H1 (cell line): ENCODE measurements around the gene GPR42. TPM values are rescaled to one million over a fixed set of nuclear protein-coding genes. Genes with fewer than 3 reads are reported as not detected.

Experiments used
- CTCF ChIA-PET: fragments of 300-600 bp; sonication (Branson Sonifier 250); formaldehyde crosslinking; loops from one replicate; lab custom pipeline; 2021; ENCODE audit not compliant: partially characterized antibody; lab: Charles Lee
- POLR2A ChIA-PET: fragments of 300-600 bp; sonication (Branson Sonifier 250); formaldehyde crosslinking; loops from one replicate; lab custom pipeline; 2021; ENCODE audit warnings: inconsistent platforms; ENCODE audit not compliant: partially characterized antibody; lab: Charles Lee
- DNase-seq, 2 experiments: peaks; one replicate each; pipeline versions ENCODE4 v3.0.0 to v3.0.0-alpha.2; 2010 to 2022; ENCODE audit warnings: low spot score in 2 of 2, low read depth in 1 of 2, mixed read lengths in 1 of 2
- FAIRE-seq: peaks from 2 replicates; lab custom pipeline; 2011; peaks lifted over from hg19 to GRCh38; lab: Jason Lieb, UNC
- H2AFZ ChIP-seq: 2 replicates; pipeline ENCODE4 v1.8.1; 2012; ENCODE audit warnings: low read length, inconsistent platforms
- H2AK5ac ChIP-seq: 2 replicates; pipeline ENCODE4 v1.6.1; 2013; ENCODE audit warnings: low read depth, low read length
- H2BK120ac ChIP-seq: replicated peaks from 2 replicates; pipeline ENCODE3; 2013; ENCODE audit warnings: low read depth, low read length, inconsistent platforms
- H2BK12ac ChIP-seq: 2 replicates; pipeline ENCODE4 v1.6.1; 2013; ENCODE audit warnings: low read depth, low read length
- H2BK15ac ChIP-seq: 2 replicates; pipeline ENCODE4 v1.6.1; 2013; ENCODE audit warnings: low read length
- H2BK20ac ChIP-seq: 2 replicates; pipeline ENCODE4 v1.6.1; 2013; ENCODE audit warnings: low read length
- H2BK5ac ChIP-seq: 2 replicates; pipeline ENCODE4 v1.6.1; 2013; ENCODE audit warnings: low read depth, low read length
- H3K14ac ChIP-seq: 2 replicates; pipeline ENCODE4 v1.6.1; 2013; ENCODE audit warnings: inconsistent platforms; ENCODE audit not compliant: insufficient read length
- H3K18ac ChIP-seq: 2 replicates; pipeline ENCODE4 v1.6.1; 2013; ENCODE audit warnings: low read length; ENCODE audit errors: extremely low read depth
- H3K23ac ChIP-seq: 2 replicates; pipeline ENCODE4 v1.6.1; 2013; ENCODE audit warnings: inconsistent platforms; ENCODE audit not compliant: insufficient read length
- H3K23me2 ChIP-seq: 2 replicates; pipeline ENCODE4 v1.6.1; 2013; ENCODE audit warnings: low read depth, low read length
- H3K27ac ChIP-seq: 2 replicates; pipeline ENCODE4 v1.6.1; 2011; ENCODE audit warnings: low read depth, low read length, inconsistent platforms
- H3K27me3 ChIP-seq, 4 experiments: replicated peaks in 1 of 4; 1 replicate in 1 of 4; 2 replicates in 3 of 4; pipeline versions ENCODE4 v1.6.1 to v1.8.1; 2011 to 2013; ENCODE audit warnings: low read length in 3 of 4, mild to moderate bottlenecking in 3 of 4, inconsistent platforms in 2 of 4, mixed read lengths in 2 of 4, moderate library complexity in 1 of 4; ENCODE audit not compliant: control insufficient read depth in 3 of 4, insufficient read depth in 3 of 4; ENCODE audit errors: extremely low read depth in 1 of 4
- H3K36me3 ChIP-seq, 4 experiments: 2 replicates each; pipeline versions ENCODE4 v1.6.1 to v1.8.1; 2011 to 2013; ENCODE audit warnings: mild to moderate bottlenecking in 4 of 4, low read length in 3 of 4, moderate library complexity in 2 of 4, control low read depth in 1 of 4, inconsistent platforms in 1 of 4; ENCODE audit not compliant: insufficient read depth in 4 of 4, control insufficient read depth in 2 of 4
- H3K4ac ChIP-seq: replicated peaks from 2 replicates; pipeline ENCODE3; 2013; ENCODE audit warnings: low read length, low read depth, mixed read lengths, inconsistent platforms; ENCODE audit not compliant: insufficient read length
- H3K4me1 ChIP-seq, 4 experiments: replicated peaks in 1 of 4; 1 replicate in 1 of 4; 2 replicates in 3 of 4; pipeline versions ENCODE4 v1.6.1 to v1.8.1; 2011 to 2013; ENCODE audit warnings: low read length in 3 of 4, inconsistent platforms in 2 of 4, mixed read lengths in 1 of 4; ENCODE audit not compliant: insufficient read depth in 4 of 4, control insufficient read depth in 3 of 4
- H3K4me2 ChIP-seq, 2 experiments: 2 replicates each; pipeline versions ENCODE4 v1.6.1 to v1.8.1; 2011 to 2013; ENCODE audit warnings: low read depth in 2 of 2, low read length in 2 of 2, control low read depth in 1 of 2, inconsistent platforms in 1 of 2, mild to moderate bottlenecking in 1 of 2; ENCODE audit not compliant: insufficient read depth in 1 of 2
- H3K4me3 ChIP-seq, 4 experiments: fragments of 200-600, 300-600 bp in 1 of 4; sonication (generic), shearing (Covaris generic), sonication (Bioruptor Twin) in 1 of 4; 2 replicates each; pipeline versions ENCODE4 v1.5.1 to v1.8.1; 2011 to 2016; ENCODE audit warnings: low read length in 4 of 4, low read depth in 3 of 4, control low read depth in 2 of 4, inconsistent platforms in 2 of 4, mild to moderate bottlenecking in 2 of 4, mixed read lengths in 1 of 4, moderate library complexity in 1 of 4; ENCODE audit not compliant: insufficient read depth in 2 of 4; ENCODE audit errors: extremely low read depth in 1 of 4
- H3K56ac ChIP-seq: replicated peaks from 2 replicates; pipeline ENCODE3; 2013; ENCODE audit warnings: low read depth, mild to moderate bottlenecking, mixed read lengths, low read length, inconsistent platforms; ENCODE audit not compliant: insufficient read length
- H3K79me1 ChIP-seq: 2 replicates; pipeline ENCODE4 v1.6.1; 2013; ENCODE audit warnings: low read depth, low read length, control low read depth
- H3K79me2 ChIP-seq, 2 experiments: 2 replicates each; pipeline versions ENCODE4 v1.6.1 to v1.8.1; 2012 to 2013; ENCODE audit warnings: low read length in 2 of 2, mild to moderate bottlenecking in 2 of 2, inconsistent platforms in 1 of 2; ENCODE audit not compliant: insufficient read depth in 2 of 2, control insufficient read depth in 1 of 2
- H3K9ac ChIP-seq, 4 experiments: replicated peaks in 1 of 4; 1 replicate in 1 of 4; 2 replicates in 3 of 4; pipeline versions ENCODE4 v1.6.1 to v1.8.1; 2011 to 2013; ENCODE audit warnings: low read depth in 3 of 4, low read length in 3 of 4, control low read depth in 2 of 4, mild to moderate bottlenecking in 2 of 4, moderate library complexity in 2 of 4, inconsistent platforms in 1 of 4; ENCODE audit errors: extremely low read depth in 1 of 4
- H3K9me3 ChIP-seq, 2 experiments: 2 replicates each; pipeline versions ENCODE4 v1.6.1 to v1.8.1; 2012 to 2013; ENCODE audit warnings: mild to moderate bottlenecking in 2 of 2, moderate library complexity in 2 of 2, control low read depth in 1 of 2, inconsistent platforms in 1 of 2, low read depth in 1 of 2, low read length in 1 of 2, mixed read lengths in 1 of 2; ENCODE audit not compliant: insufficient read depth in 2 of 2
- H4K20me1 ChIP-seq, 2 experiments: replicated peaks in 1 of 2; 2 replicates each; pipeline versions ENCODE3 to v1.8.1; 2011 to 2013; ENCODE audit warnings: inconsistent platforms in 2 of 2, low read length in 2 of 2, mild to moderate bottlenecking in 1 of 2; ENCODE audit not compliant: insufficient read depth in 2 of 2, control insufficient read depth in 1 of 2
- H4K5ac ChIP-seq: 2 replicates; pipeline ENCODE4 v1.6.1; 2013; ENCODE audit warnings: low read length, low read depth, mixed read lengths, inconsistent platforms; ENCODE audit not compliant: insufficient read length
- H4K8ac ChIP-seq: 2 replicates; pipeline ENCODE4 v1.8.0; 2013; ENCODE audit warnings: mild to moderate bottlenecking, moderate library complexity, low read length, inconsistent platforms; ENCODE audit not compliant: insufficient read depth; ENCODE audit errors: extremely low read depth
- H4K91ac ChIP-seq: replicated peaks from 2 replicates; pipeline ENCODE3; 2013; ENCODE audit warnings: low read length, mixed read lengths, inconsistent platforms; ENCODE audit not compliant: insufficient read length
- ASH2L ChIP-seq: fragments of 200-600, 300-600 bp; sonication (generic); IDR thresholded peaks from one replicate; pipeline ENCODE4 v1.7.1; 2017; ENCODE audit warnings: low read length
- BACH1 ChIP-seq: IDR thresholded peaks from 2 replicates; pipeline ENCODE4 v1.6.1; 2012; ENCODE audit warnings: low read length, improper control_type of control experiment
- CREB1 ChIP-seq: IDR thresholded peaks from 2 replicates; pipeline ENCODE4 v1.6.1; 2012; ENCODE audit warnings: inconsistent platforms
- EP300 ChIP-seq, 2 experiments: IDR thresholded peaks; 1 replicate in 1 of 2; 2 replicates in 1 of 2; pipeline ENCODE4 v1.6.1; 2011 to 2012; ENCODE audit warnings: low read depth in 2 of 2, low read length in 2 of 2, mild to moderate bottlenecking in 2 of 2, borderline replicate concordance in 1 of 2, inconsistent platforms in 1 of 2, moderate library complexity in 1 of 2
- EZH2 ChIP-seq: fragments of 200-600 bp; sonication (generic); IDR thresholded peaks from 2 replicates; pipeline ENCODE4 v1.7.1; 2012; ENCODE audit warnings: low read depth, mild to moderate bottlenecking, moderate library complexity, low read length, inconsistent platforms; ENCODE audit not compliant: severe bottlenecking
- GABPA ChIP-seq: IDR thresholded peaks from 2 replicates; pipeline ENCODE4 v1.6.1; 2011; ENCODE audit warnings: mild to moderate bottlenecking, low read length, moderate library complexity, borderline replicate concordance; ENCODE audit not compliant: insufficient read depth
- GTF2F1 ChIP-seq: IDR thresholded peaks from 2 replicates; pipeline ENCODE4 v1.6.1; 2012; ENCODE audit warnings: low read depth, low read length, improper control_type of control experiment, borderline replicate concordance
- KDM5A ChIP-seq: fragments of 200-600 bp; IDR thresholded peaks from 2 replicates; pipeline ENCODE4 v1.7.1; 2012; ENCODE audit warnings: mild to moderate bottlenecking, low read length, inconsistent platforms, mixed read lengths
- NRF1 ChIP-seq: IDR thresholded peaks from 2 replicates; pipeline ENCODE4 v1.6.1; 2011; ENCODE audit warnings: mild to moderate bottlenecking, low read depth, low read length, improper control_type of control experiment
- RBBP5 ChIP-seq: IDR thresholded peaks from 2 replicates; pipeline ENCODE4 v1.7.1; 2012; ENCODE audit warnings: low read depth, mild to moderate bottlenecking, inconsistent platforms, low read length, moderate library complexity, borderline replicate concordance
- RXRA ChIP-seq: IDR thresholded peaks from 2 replicates; pipeline ENCODE4 v1.6.1; 2011; ENCODE audit warnings: low read depth, mild to moderate bottlenecking, low read length, moderate library complexity; ENCODE audit not compliant: insufficient read depth
- SP1 ChIP-seq: IDR thresholded peaks from 2 replicates; pipeline ENCODE4 v1.6.1; 2011; ENCODE audit warnings: low read depth, low read length
- SP2 ChIP-seq: IDR thresholded peaks from 2 replicates; pipeline ENCODE4 v1.6.1; 2012; ENCODE audit warnings: mild to moderate bottlenecking, low read length, inconsistent platforms
- polyA plus RNA-seq, 7 experiments: library from polyadenylated mRNA; depleted of rRNA in 3 of 7; stranded (reverse) in 5 of 7; unstranded in 2 of 7; fragments of >200 nt in 5 of 7; fragments of 200-250 nt in 2 of 7; gene quantifications; 1 replicate in 5 of 7; 2 replicates in 1 of 7; 4 replicates in 1 of 7; pipeline versions ENCODE4 v1.2.1 to v1.2.3, GENCODE V29; 2011 to 2013; ENCODE audit warnings: missing spikeins in 2 of 7, mixed read lengths in 2 of 7
- total RNA-seq: library from RNA; stranded (reverse); fragmentation: NEBNext Ultra II Directional; extraction: Animal tissue kit (Norgen Biotek cat#: 25700); gene quantifications from 2 replicates; pipeline ENCODE4 v1.2.1, GENCODE V29; 2021
- TF ChIP-seq, protein P1 (sequence below): IDR thresholded peaks from 2 replicates; pipeline ENCODE4 v1.6.1; 2012; ENCODE audit warnings: low read length, inconsistent platforms

Gene GPR42
- total and polyA plus RNA-seq, 2 of the 8 experiments (the other 6 are each of a cell fraction or from before 2014, with no cell fraction given) = not detected

DNA sequence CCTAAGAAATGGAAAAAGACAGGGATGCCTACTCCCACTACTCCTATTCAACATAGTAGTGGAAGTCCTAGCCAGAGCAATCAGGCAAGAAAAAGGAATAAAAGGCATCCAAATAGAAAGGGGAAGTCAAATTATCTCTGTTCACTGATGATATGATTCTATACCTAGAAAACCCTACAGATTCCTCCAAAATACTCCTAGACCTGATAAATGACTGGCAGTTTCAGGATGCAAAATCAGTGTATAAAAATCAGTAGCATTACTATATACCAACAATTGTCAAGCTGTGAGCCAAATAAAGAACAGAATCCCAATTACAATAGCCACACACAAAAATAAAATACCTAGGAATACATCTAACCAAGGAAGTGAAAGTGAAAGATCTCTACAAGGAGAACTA is 1.3 kb upstream of the GPR42 start:
- H2BK120ac ChIP-seq = no peak overlapping the region
- no peaks in the 10 kb centered on the region for H3K79me1 ChIP-seq
- no peak overlapping the region for H3K4ac ChIP-seq
- no peak overlapping the region for H3K9ac ChIP-seq
- H3K23ac ChIP-seq = no peak overlapping the region
- DNase-seq (no peak), FAIRE-seq (no peak)
- H3K4me2 ChIP-seq = no peak overlapping the region
- TF ChIP-seq RBBP5 (no peak), GABPA (no peak), ASH2L (no peak), SP2 (no peak), CREB1 (no peak), BACH1 (no peak), KDM5A (no peak), EP300 (IDR thresholded peaks at IDR 0.05; ENCODE audit: borderline replicate concordance in 1 of 2, low read depth in 2 of 2, low read length in 2 of 2) (no peak), NRF1 (no peak), EZH2 (no peak), RXRA (no peak), GTF2F1 (no peak), SP1 (no peak)
- TF ChIP-seq, protein P1, sequence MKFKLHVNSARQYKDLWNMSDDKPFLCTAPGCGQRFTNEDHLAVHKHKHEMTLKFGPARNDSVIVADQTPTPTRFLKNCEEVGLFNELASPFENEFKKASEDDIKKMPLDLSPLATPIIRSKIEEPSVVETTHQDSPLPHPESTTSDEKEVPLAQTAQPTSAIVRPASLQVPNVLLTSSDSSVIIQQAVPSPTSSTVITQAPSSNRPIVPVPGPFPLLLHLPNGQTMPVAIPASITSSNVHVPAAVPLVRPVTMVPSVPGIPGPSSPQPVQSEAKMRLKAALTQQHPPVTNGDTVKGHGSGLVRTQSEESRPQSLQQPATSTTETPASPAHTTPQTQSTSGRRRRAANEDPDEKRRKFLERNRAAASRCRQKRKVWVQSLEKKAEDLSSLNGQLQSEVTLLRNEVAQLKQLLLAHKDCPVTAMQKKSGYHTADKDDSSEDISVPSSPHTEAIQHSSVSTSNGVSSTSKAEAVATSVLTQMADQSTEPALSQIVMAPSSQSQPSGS = no peak
- no peak overlapping the region for H2BK5ac ChIP-seq
- H3K4me1 ChIP-seq = no peaks in the 10 kb centered on the region
- H4K91ac ChIP-seq = no peak overlapping the region
- no peak overlapping the region for H2BK15ac ChIP-seq
- no peak overlapping the region for H2BK20ac ChIP-seq
- no peak overlapping the region for H3K27ac ChIP-seq
- no peak overlapping the region for H3K18ac ChIP-seq
- H3K36me3 ChIP-seq = no peaks in the 10 kb centered on the region
- H4K8ac ChIP-seq = no peak overlapping the region
- H3K79me2 ChIP-seq = no peaks in the 10 kb centered on the region
- H3K27me3 ChIP-seq = no peaks in the 10 kb centered on the region
- no peak overlapping the region for H3K4me3 ChIP-seq
- no peak overlapping the region for H3K14ac ChIP-seq
- H2AFZ ChIP-seq = no peak overlapping the region
- no peaks in the 10 kb centered on the region for H4K20me1 ChIP-seq
- H4K5ac ChIP-seq = no peak overlapping the region
- no peaks in the 10 kb centered on the region for H3K23me2 ChIP-seq
- no peak overlapping the region for H2AK5ac ChIP-seq
- no peak overlapping the region for H2BK12ac ChIP-seq
- no peaks in the 10 kb centered on the region for H3K9me3 ChIP-seq
- CTCF ChIA-PET = no interaction called here
- no peak overlapping the region for H3K56ac ChIP-seq
- POLR2A ChIA-PET = no interaction called here
